GM18526 (cell line): Measurements from ENCODE around the gene OSBPL1A.

Experiments
- POLR2A ChIP-seq: IDR thresholded peaks from 3 replicates; pipeline ENCODE4 v1.6.1; 2011; ENCODE audit not compliant: insufficient read length; ENCODE audit errors: extremely low read depth

Gene OSBPL1A

GRCh38 chr18:24315170-24315569 lies 82.5 kb downstream of the OSBPL1A start:
- TF ChIP-seq POLR2A = no peak

GRCh38 chr18:24306201-24306600 lies 91.4 kb downstream of the OSBPL1A start:
- no peak for TF ChIP-seq POLR2A

DNA sequence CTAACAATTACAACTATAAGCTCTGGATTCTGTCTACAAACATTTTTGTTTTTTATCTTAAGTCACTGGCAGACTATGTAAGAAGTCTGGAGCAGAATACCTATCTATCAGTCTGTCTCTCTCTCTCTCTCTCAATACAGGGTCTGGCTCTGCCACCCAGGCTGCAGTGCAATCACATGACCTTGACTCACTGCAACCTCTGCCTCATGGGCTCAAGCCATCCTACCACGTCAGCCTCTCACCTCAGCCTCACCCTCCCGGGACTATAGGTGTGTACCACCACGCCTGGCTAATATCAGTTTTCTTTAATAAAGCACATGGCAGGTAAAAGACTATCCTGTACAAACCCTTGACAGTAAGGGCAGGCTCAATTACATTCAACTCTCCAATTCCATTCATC lies 96.9 kb downstream of the OSBPL1A start:
- TF ChIP-seq POLR2A = no peak

GRCh38 chr18:24296276-24296675 lies 101.3 kb downstream of the OSBPL1A start:
- TF ChIP-seq POLR2A = no peak

DNA sequence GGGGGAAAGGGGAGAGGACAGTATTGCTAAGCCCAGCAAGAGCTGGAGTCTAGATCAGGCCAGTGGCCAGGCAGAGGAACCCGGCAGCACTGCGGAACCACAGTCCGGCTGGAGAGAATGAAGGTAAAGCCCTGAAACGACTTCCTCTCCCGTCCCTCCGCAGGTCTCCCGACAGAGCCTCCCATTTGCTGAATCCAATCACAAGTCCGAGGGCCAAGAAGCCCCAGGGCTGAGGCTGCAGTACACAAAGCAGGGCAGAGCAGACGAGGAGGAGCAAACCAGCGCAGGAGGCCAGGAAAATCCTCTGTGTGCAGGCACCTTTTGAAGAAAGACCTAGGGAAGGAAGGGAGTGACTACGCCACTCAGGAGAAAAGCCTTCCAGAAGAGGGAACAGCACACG lies 104.4 kb downstream of the OSBPL1A start:
- no peak for TF ChIP-seq POLR2A

- TF ChIP-seq POLR2A = no peak
Measured at GRCh38 chr18:24278591-24278990, 119.0 kb downstream of the OSBPL1A start.

GRCh38 chr18:24277516-24278195 lies 120.0 kb downstream of the OSBPL1A start:
- no peak for TF ChIP-seq POLR2A

DNA sequence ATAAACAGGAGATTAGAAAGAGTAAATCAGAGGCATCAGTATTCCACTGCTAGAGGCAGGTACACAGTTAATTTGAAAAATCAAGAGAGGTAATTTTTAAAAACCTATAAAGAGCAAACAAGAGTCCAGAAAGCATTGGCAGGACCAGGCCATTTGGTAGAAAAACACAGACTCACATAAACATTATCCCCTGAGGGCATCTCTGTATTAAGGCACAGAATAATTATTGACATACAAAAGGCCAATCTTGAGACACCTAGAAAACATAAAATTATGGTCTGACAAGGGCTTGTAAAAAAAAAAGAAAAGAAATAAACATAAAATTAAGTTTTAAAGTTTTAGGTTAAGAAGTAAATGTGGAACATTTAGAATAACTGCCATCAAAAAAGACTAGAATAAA lies 120.6 kb downstream of the OSBPL1A start:
- no peak for TF ChIP-seq POLR2A

DNA sequence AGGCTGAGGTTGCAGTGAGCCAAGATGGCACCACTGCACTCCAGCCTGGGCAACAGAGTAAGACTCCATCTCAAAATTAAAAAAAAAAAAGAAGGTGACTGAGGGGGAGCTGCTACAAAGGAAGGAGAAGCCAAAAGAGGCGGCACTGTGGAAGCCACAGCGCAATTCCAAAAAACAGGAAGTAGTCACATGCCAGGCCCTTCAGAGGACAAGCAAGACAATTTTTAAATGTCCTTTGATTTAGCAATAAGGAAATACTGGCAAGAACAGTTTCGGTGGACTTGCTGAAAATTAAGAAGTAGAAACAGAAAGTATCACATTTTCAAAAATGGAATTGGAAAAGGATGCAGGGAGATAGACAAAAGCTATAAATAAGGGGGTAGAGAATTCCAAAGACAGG lies 122.8 kb downstream of the OSBPL1A start:
- no peak for TF ChIP-seq POLR2A

DNA sequence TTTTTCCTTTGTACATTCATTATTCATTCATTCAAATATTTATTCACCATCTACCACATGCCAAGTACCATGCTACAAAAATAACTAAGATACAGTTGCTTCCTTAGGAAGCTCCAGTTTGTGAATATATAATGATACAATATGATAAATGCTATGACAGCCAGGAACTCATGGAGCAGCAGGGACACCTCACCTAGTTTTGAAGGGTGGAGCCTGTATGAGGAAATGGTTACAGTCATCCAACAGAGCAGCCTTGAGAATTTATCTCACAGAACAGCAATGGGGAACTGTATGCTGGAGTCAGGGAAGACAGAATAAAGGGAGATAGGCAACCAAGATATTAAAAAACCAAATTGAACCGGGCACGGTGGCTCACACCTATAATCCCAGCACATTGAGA lies 124.0 kb downstream of the OSBPL1A start:
- TF ChIP-seq POLR2A = no peak

DNA sequence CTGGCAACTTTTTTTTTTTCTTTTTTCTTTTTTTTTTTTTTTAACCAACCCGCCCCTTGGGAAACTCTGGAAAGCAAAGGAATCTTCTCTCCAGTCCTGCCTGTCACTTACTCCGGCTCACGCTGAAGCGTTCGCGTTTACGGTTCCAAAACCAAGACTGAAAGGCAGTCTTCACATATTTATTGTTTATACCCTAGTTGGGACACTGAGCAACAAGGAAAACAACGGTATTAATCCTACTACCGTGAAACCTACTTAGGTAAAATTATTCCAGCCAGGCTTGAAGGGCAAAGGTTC lies 125.4 kb downstream of the OSBPL1A start:
- TF ChIP-seq POLR2A = no peak

DNA sequence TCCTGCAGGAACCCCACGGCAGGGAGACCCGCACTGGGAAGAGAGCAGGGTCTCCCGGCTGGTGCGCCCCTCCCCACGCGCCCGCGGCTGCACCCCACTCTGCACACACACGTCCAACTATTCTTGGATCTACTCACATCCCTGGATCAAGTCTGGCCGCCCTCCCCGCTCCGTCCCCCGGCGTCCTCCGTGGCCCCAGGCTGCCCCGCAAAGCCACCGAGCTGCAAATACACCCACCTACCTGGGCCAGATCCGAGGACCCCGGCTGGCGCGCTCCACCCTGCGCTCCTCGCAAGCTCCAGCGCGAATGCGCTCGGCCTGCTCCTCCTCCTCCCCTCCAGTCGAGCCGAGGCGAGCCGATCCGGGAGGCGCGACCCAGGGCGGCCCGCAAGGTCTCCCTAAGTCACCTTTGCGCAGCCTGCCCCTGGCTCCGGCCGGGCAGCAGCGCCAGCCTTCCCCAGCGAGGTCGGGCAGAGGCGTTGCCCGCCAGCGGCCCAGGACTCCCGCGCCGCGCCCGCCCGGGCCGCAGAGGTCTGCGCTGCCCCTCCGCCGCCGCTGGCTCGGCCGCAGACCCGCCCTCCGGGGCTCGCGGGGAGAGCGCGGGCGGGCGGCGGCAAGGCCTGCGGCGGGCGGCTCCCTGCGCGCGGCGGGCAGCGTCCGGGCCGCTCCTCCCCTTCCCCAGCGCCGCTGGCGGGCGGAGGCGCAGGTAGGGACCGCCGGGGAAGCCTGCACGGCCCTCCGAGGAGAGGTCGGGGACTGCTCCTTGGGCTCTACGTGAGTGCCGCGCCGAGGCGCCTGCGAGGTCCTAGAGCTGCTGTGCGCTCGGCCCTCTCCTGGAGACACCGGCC lies 126.0 kb downstream of the OSBPL1A start:
- TF ChIP-seq POLR2A = no peak

- TF ChIP-seq POLR2A = no peak
Measured at GRCh38 chr18:24270937-24271380, 126.7 kb downstream of the OSBPL1A start.

- no peak for TF ChIP-seq POLR2A
Measured at GRCh38 chr18:24270358-24270936, 127.2 kb downstream of the OSBPL1A start.

GRCh38 chr18:24268784-24269550 lies 128.7 kb downstream of the OSBPL1A start:
- no peak for TF ChIP-seq POLR2A
